HepG2 (cell line): ENCODE measurements around the gene CPXM1.

Experiments
- ATF7-NPFF ChIP-seq: sonication (generic); formaldehyde crosslinking; IDR thresholded peaks from 2 replicates; pipeline ENCODE4 v1.8.1; 2023; ENCODE audit warnings: mild to moderate bottlenecking, low read depth, missing genetic modification reagents, moderate library complexity
- CREB3 ChIP-seq: sonication (generic); formaldehyde crosslinking; IDR thresholded peaks from 2 replicates; pipeline ENCODE4 v1.5.0; 2020; ENCODE audit warnings: missing genetic modification reagents
- CTCF ChIP-seq: sonication (generic); formaldehyde crosslinking; IDR thresholded peaks from 2 replicates; pipeline ENCODE4 v1.5.0; 2020; ENCODE audit warnings: mild to moderate bottlenecking, missing genetic modification reagents, moderate library complexity
- HMGXB4 ChIP-seq, 2 experiments: sonication (generic) in 1 of 2; formaldehyde crosslinking in 1 of 2; IDR thresholded peaks; 2 replicates each; pipeline versions ENCODE4 v1.4.0 to v1.6.1; 2018 to 2020; ENCODE audit warnings: missing genetic modification reagents in 2 of 2, borderline replicate concordance in 1 of 2, low read depth in 1 of 2, mild to moderate bottlenecking in 1 of 2, missing biosample characterization in 1 of 2
- RFX1 ChIP-seq: fragments of 450-650 bp; IDR thresholded peaks from 2 replicates; pipeline ENCODE4 v1.6.1; 2017
- RXRA ChIP-seq: sonication (generic); formaldehyde crosslinking; IDR thresholded peaks from 2 replicates; pipeline ENCODE4 v1.5.1; 2020; ENCODE audit warnings: missing genetic modification reagents
- SMARCC2 ChIP-seq: fragments of 450-650 bp; IDR thresholded peaks from 2 replicates; pipeline ENCODE4 v1.6.1; 2017; ENCODE audit warnings: antibody characterized with exemption, mild to moderate bottlenecking
- ZNF274 ChIP-seq: sonication (generic); formaldehyde crosslinking; IDR thresholded peaks from 2 replicates; pipeline ENCODE4 v1.5.1; 2020; ENCODE audit warnings: mild to moderate bottlenecking, missing genetic modification reagents
- ZNF501 ChIP-seq: sonication (generic); formaldehyde crosslinking; IDR thresholded peaks from 2 replicates; pipeline ENCODE4 v1.5.1; 2020; ENCODE audit warnings: mild to moderate bottlenecking, moderate library complexity, missing genetic modification reagents
- ZNF598 ChIP-seq: sonication (generic); formaldehyde crosslinking; IDR thresholded peaks from 2 replicates; pipeline ENCODE4 v1.5.1; 2020; ENCODE audit warnings: mild to moderate bottlenecking, missing genetic modification reagents, borderline replicate concordance
- ZNF704 ChIP-seq: sonication (generic); formaldehyde crosslinking; IDR thresholded peaks from 2 replicates; pipeline ENCODE4 v1.8.1; 2023; ENCODE audit warnings: mild to moderate bottlenecking, inconsistent platforms, moderate library complexity, missing genetic modification reagents, borderline replicate concordance
- ZNF781 ChIP-seq: sonication (generic); formaldehyde crosslinking; IDR thresholded peaks from 2 replicates; pipeline ENCODE4 v1.5.1; 2020; ENCODE audit warnings: borderline replicate concordance, mild to moderate bottlenecking, missing genetic modification reagents; ENCODE audit errors: not compliant biosample characterization

- TF ChIP-seq RFX1: no peak
- no peak for TF ChIP-seq ZNF501
- no peak for TF ChIP-seq CTCF (CRISPR knock-in tag)
- TF ChIP-seq SMARCC2: no peak
- TF ChIP-seq ZNF598 (CRISPR knock-in tag): no peak
- no peak for TF ChIP-seq ZNF274 (CRISPR knock-in tag)
- TF ChIP-seq ZNF704 (CRISPR knock-in tag): no peak
- TF ChIP-seq CREB3 (CRISPR knock-in tag): no peak
- TF ChIP-seq RXRA (CRISPR knock-in tag): no peak
- TF ChIP-seq HMGXB4 (CRISPR knock-in tag; IDR thresholded peaks at IDR 0.05; ENCODE audit: borderline replicate concordance in 1 of 2, low read depth in 1 of 2): no peak
- TF ChIP-seq ATF7-NPFF (CRISPR knock-in tag): no peak
- no peak for TF ChIP-seq ZNF781 (CRISPR knock-in tag)
Observed at GRCh38 chr20:2799271-2799670, 1.2 kb downstream of the CPXM1 start.
